T-helper 9 cell (primary cell): ENCODE measurements around the gene STAC3.

Source experiments
- DNase-seq: peaks from one replicate; pipeline ENCODE4 v3.0.0-alpha.2; 2020

The STAC3 gene

GRCh38 chr12:57235728-57236131 is 15.3 kb downstream of the STAC3 start:
- no peak for DNase-seq

- DNase-seq: no peak
Measured at GRCh38 chr12:57235017-57235727, 15.8 kb downstream of the STAC3 start.

GRCh38 chr12:57234571-57235016 is 16.4 kb downstream of the STAC3 start:
- no peak for DNase-seq

GRCh38 chr12:57234233-57234570 is 16.8 kb downstream of the STAC3 start:
- DNase-seq: no peak

GRCh38 chr12:57233357-57234232 is 17.4 kb downstream of the STAC3 start:
- DNase-seq: no peak

- DNase-seq: no peak
Measured at GRCh38 chr12:57232156-57232756, 18.7 kb downstream of the STAC3 start.

- DNase-seq: no peak
Measured at GRCh38 chr12:57231276-57232021, 19.5 kb downstream of the STAC3 start.

- DNase-seq: no peak
Measured at GRCh38 chr12:57230381-57231155, 20.4 kb downstream of the STAC3 start.

- DNase-seq: peak; percentile 79
Measured at GRCh38 chr12:57229634-57230380, 21.2 kb downstream of the STAC3 start, which contains the start of gene SHMT2. Gene SHMT2, plus strand, starts transcription at chr12:57229711. Its CDS starts 68 bp downstream, at chr12:57229779.

- DNase-seq: no peak
Measured at GRCh38 chr12:57229046-57229633, 21.8 kb downstream of the STAC3 start.

GRCh38 chr12:57227315-57228115 is 23.5 kb downstream of the STAC3 start:
- DNase-seq: no peak

GRCh38 chr12:57226588-57227314 is 24.2 kb downstream of the STAC3 start:
- no peak for DNase-seq

GRCh38 chr12:57225680-57226210 is 25.2 kb downstream of the STAC3 start:
- no peak for DNase-seq

- DNase-seq: peak; percentile 59
Measured at GRCh38 chr12:57224973-57225679, 25.9 kb downstream of the STAC3 start.

- DNase-seq: no peak
Measured at GRCh38 chr12:57224278-57224972, 26.6 kb downstream of the STAC3 start.

GRCh38 chr12:57223191-57224165 is 27.5 kb downstream of the STAC3 start:
- DNase-seq: no peak
